Measurements from ENCODE around the gene CENPP.

CENPP gene

GRCh38 chr9:92429836-92430235 lies 104.1 kb downstream of the CENPP start:
- no peak for DNase-seq

GRCh38 chr9:92432350-92432749 lies 106.6 kb downstream of the CENPP start:
- no peak for DNase-seq

GRCh38 chr9:92432972-92433548 lies 107.3 kb downstream of the CENPP start:
- no peak for DNase-seq

- no peak for DNase-seq
Measured at GRCh38 chr9:92435263-92435662, 109.5 kb downstream of the CENPP start.

GRCh38 chr9:92438900-92439526 lies 113.3 kb downstream of the CENPP start:
- DNase-seq = no peak

GRCh38 chr9:92439921-92440750 lies 114.4 kb downstream of the CENPP start:
- DNase-seq = no peak

DNA sequence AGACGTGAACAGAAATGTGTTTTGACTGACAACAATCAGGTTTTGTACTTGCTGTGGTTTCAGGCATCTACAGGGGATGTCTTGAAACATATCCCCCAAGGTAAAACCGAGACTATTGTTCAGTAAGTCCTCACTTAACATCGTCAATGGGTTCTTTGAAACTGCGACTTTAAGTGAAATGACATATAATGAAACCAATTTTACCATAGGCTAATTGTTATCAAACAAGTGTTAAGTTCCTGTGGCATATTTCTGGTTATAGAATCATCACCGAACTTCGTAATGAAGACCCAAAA lies 114.9 kb downstream of the CENPP start:
- DNase-seq = no peak

DNA sequence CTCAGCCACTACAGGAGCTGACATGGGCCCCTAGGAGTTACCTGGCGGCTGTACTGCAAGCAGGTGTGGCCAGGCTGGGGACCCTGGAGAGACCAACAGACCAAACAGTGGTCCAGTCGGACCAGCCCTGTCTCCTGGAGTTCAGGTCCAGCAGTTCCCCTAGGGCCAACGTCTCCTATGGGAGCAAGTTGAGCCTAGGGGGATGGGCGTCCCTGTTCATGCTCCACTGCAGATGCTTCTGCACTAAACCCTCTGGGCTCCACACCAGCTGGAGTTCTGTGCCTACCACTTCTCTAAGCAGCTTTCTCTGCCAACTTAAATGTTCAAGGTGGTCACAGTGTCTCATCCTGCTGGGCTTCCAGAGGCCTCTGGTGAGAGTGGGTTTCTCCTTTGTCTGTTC lies 119.1 kb downstream of the CENPP start:
- no peak for DNase-seq

- DNase-seq = no peak
Measured at GRCh38 chr9:92446536-92446935, 120.8 kb downstream of the CENPP start.

GRCh38 chr9:92455217-92455616 lies 129.5 kb downstream of the CENPP start:
- no peak for DNase-seq

- no peak for DNase-seq
Measured at GRCh38 chr9:92457576-92457975, 131.8 kb downstream of the CENPP start.

- DNase-seq = no peak
Measured at GRCh38 chr9:92463387-92463786, 137.6 kb downstream of the CENPP start.

GRCh38 chr9:92463984-92464383 lies 138.2 kb downstream of the CENPP start:
- DNase-seq = no peak

GRCh38 chr9:92467041-92467440 lies 141.3 kb downstream of the CENPP start:
- no peak for DNase-seq

GRCh38 chr9:92467511-92467910 lies 141.8 kb downstream of the CENPP start:
- no peak for DNase-seq

DNA sequence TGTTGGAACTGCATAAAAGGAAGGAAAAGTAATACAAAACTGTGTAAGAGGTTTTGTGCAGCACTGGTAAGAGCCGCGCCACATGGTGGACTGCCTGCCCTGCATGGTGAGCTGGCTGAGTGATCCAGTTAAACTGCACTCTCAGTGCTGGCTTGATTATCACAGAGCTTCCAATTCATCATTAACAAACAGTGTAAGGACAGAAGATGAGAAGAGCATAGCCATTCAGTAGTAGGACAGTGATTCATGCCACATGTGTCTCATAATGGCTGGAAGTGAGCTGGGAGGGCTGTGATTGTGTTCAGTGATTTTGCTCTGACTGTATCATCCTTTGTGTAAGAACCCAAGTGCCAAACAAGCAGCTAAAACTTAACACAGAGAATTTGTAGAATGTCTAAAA lies 142.5 kb downstream of the CENPP start:
- DNase-seq = no peak

DNA sequence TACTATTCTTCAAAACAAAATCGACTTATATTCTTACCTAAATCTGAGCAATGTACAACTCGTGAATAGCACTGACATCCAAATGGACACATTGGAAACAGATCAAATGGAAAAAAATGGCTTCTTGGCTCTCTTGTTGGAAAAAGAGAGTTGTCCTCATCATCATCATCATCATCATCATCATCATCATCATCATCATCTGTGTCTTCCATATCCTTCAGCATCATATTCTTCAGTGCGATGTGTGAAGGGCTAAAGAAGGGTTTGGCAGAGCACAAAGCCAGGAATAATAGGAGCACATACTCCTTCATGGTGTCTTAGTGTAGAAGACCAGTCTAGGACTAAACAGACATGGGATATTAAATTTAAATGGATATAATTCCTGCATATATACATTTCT lies 148.8 kb downstream of the CENPP start:
- DNase-seq = no peak

- no peak for DNase-seq
Measured at GRCh38 chr9:92476962-92477361, 151.2 kb downstream of the CENPP start.

- DNase-seq = no peak
Measured at GRCh38 chr9:92478783-92479182, 153.0 kb downstream of the CENPP start.

GRCh38 chr9:92479346-92479745 lies 153.6 kb downstream of the CENPP start:
- DNase-seq = no peak

DNA sequence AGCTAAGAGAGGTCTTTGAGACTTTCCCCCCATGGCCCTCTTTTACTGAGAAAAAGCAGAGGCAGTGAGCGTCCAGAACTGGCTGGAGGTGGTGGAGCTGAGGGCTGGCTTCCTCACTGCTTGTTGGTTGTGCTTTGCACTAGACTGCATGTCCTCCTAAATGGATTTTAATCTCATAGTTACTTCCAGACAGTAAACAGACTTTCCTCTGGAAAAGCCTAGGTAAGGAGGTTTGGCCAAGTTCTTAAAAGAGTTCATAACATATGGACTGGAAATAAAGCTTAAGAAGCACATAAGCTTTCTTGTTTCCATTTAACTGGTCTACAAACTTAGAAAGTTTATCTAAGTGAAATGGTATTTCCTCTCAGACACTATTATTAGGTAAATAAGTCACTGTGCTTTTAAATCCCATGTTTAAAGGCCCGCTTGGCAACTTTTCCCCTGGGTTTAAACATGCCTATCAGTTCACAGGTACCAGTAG lies 154.6 kb downstream of the CENPP start:
- no peak for DNase-seq

GRCh38 chr9:92480986-92481633 lies 155.4 kb downstream of the CENPP start:
- DNase-seq = no peak

- DNase-seq = no peak
Measured at GRCh38 chr9:92482329-92482728, 156.6 kb downstream of the CENPP start, which contains the start of gene ASPN. Gene ASPN (minus strand): TSS chr9:92482506.

GRCh38 chr9:92482805-92483204 lies 157.1 kb downstream of the CENPP start:
- DNase-seq = no peak
